Neutrophil (primary cell): ENCODE measurements around the gene TRIM10.

Experiments
- H3K27ac ChIP-seq: fragments of 200-600 bp; sonication (generic); 2 replicates; pipeline ENCODE4 v1.5.1; 2016; ENCODE audit warnings: mild to moderate bottlenecking, moderate library complexity
- H3K27me3 ChIP-seq: fragments of 200-600 bp; sonication (generic); 2 replicates; pipeline ENCODE4 v1.6.0; 2016; ENCODE audit warnings: mild to moderate bottlenecking
- H3K36me3 ChIP-seq: fragments of 200-600 bp; sonication (generic); 2 replicates; pipeline ENCODE4 v1.5.1; 2017
- H3K4me1 ChIP-seq, 2 experiments: fragments of 200-600 bp in 1 of 2; sonication (generic) in 1 of 2; 1 replicate in 1 of 2; 2 replicates in 1 of 2; pipeline versions ENCODE4 v1.5.1 to v1.6.1; 2013 to 2016; ENCODE audit warnings: low read depth in 1 of 2, low read length in 1 of 2, mild to moderate bottlenecking in 1 of 2, moderate library complexity in 1 of 2; ENCODE audit not compliant: control insufficient read depth in 1 of 2, insufficient read depth in 1 of 2
- H3K4me3 ChIP-seq, 2 experiments: fragments of 200-600 bp in 1 of 2; sonication (generic) in 1 of 2; 1 replicate in 1 of 2; 2 replicates in 1 of 2; pipeline ENCODE4 v1.5.1; 2013 to 2016; ENCODE audit warnings: low read depth in 1 of 2, low read length in 1 of 2, mild to moderate bottlenecking in 1 of 2, moderate library complexity in 1 of 2
- H3K9me3 ChIP-seq: fragments of 200-600 bp; sonication (generic); 2 replicates; pipeline ENCODE4 v1.5.1; 2016
- TF ChIP-seq, protein P1 (sequence below): fragments of 200-600 bp; sonication (generic); IDR thresholded peaks from 2 replicates; pipeline ENCODE4 v1.5.1; 2016; ENCODE audit warnings: antibody characterized with exemption

Gene TRIM10

DNA sequence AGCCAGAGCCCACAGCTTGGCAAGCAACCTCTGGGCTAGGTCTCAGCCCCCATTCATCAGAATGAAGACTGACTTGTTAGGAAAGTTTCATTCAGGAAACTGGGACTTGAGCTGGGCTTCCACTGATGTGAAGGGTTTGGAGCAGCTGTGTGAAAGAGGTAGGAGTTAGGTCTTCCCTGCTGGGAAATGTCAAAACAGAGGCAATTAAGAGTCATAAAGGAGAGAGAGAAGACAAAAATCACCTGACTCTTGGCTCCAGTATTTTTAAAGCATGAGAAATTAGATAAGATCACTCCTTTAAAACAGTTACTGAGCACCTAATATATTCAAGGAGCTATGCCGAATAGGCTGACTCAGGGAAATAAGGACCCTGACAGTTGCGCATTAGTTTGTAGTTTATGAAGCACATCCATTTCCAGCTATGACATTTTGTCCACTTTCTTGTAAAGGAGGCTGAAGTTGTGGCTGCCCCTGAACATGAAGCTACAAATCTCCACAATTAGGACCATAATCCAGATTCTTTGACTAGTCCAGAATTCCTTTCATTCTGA, 29.0 kb downstream of the TRIM10 start:
- H3K27ac ChIP-seq = no peak overlapping the region
- TF ChIP-seq, protein P1, sequence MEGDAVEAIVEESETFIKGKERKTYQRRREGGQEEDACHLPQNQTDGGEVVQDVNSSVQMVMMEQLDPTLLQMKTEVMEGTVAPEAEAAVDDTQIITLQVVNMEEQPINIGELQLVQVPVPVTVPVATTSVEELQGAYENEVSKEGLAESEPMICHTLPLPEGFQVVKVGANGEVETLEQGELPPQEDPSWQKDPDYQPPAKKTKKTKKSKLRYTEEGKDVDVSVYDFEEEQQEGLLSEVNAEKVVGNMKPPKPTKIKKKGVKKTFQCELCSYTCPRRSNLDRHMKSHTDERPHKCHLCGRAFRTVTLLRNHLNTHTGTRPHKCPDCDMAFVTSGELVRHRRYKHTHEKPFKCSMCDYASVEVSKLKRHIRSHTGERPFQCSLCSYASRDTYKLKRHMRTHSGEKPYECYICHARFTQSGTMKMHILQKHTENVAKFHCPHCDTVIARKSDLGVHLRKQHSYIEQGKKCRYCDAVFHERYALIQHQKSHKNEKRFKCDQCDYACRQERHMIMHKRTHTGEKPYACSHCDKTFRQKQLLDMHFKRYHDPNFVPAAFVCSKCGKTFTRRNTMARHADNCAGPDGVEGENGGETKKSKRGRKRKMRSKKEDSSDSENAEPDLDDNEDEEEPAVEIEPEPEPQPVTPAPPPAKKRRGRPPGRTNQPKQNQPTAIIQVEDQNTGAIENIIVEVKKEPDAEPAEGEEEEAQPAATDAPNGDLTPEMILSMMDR = no peak
- H3K27me3 ChIP-seq = peaks cover 99% of the 10 kb centered on the region
- peaks cover 15 to 17% of the 10 kb centered on the region in 2 experiments for H3K4me1 ChIP-seq
- H3K9me3 ChIP-seq = no peaks in the 10 kb centered on the region
- no peaks in the 10 kb centered on the region for H3K36me3 ChIP-seq
- H3K4me3 ChIP-seq = no peak overlapping the region

- H3K4me3 ChIP-seq = no peak overlapping the region
- H3K27me3 ChIP-seq = peaks cover 99% of the 10 kb centered on the region
- H3K36me3 ChIP-seq = no peaks in the 10 kb centered on the region
Observed at GRCh38 chr6:30130887-30131862, 29.8 kb downstream of the TRIM10 start.

GRCh38 chr6:30130179-30130679, 30.8 kb downstream of the TRIM10 start:
- no peak overlapping the region for H3K27ac ChIP-seq
- H3K36me3 ChIP-seq = no peaks in the 10 kb centered on the region
- H3K4me3 ChIP-seq = no peak overlapping the region
- peaks cover 98% of the 10 kb centered on the region for H3K27me3 ChIP-seq
- TF ChIP-seq, protein P1 = no peak
- H3K4me1 ChIP-seq = peaks cover 15 to 17% of the 10 kb centered on the region in 2 experiments
- H3K9me3 ChIP-seq = no peaks in the 10 kb centered on the region

More at GRCh38 chr6:30130887-30131862, 29.8 kb downstream of the TRIM10 start:
- Histone ChIP-seq H3K4me1 (peaks cover 15 to 17% of the 10 kb centered on the region in 2 experiments), H3K27ac (no peak overlapping the region), H3K9me3 (no peaks in the 10 kb centered on the region)
- TF ChIP-seq, protein P1 = peak; percentile 81

DNA sequence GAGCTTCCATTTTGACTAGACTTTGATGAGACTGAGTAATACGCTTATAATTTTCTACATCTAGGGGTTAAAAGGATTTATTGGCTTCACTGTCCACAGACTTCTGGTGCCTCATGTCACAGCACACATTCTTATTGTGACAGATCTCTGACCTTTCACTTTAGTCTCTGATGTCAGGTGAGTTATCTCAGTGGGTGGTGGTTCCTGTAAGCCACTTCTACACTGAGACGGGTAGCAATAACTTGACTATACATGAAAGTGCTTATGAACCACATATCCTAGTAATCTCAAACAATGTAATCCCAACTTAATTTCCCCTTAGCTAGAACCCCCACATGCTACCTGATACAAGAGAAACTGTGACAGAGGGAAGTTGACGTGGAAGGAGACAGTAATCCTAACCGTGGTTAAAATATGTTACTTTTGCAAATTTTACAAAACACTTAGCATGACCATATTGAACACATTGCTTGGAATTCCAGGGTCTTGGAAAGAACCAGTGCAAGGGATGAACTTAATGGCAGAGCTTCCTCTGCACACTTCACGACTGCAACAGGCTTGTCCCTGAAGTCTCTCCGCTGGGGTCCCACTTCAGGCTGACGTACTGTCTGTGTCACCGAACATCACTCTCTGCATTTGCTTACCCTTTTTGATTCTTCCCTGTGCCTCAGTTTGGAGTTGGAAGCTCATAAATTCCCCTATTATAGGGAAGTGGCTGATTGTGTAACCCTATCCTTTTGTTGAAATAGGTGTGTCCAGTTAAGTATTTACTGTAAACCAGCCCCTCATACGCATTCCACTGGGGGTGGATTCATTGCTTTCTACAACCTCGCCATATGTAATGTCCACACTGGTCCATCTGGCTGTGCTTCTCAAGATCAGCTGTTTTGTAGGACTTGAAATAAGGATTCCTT, 31.5 kb downstream of the TRIM10 start:
- H3K27me3 ChIP-seq = peaks cover 96% of the 10 kb centered on the region

More for the DNA sequence above, 31.5 kb downstream of the TRIM10 start:
- TF ChIP-seq, protein P1 = no peak
- Histone ChIP-seq H3K27ac (no peak overlapping the region), H3K9me3 (no peaks in the 10 kb centered on the region), H3K4me1 (peaks cover 15 to 17% of the 10 kb centered on the region in 2 experiments), H3K36me3 (no peaks in the 10 kb centered on the region), H3K4me3 (no peak overlapping the region)
